Neural cell (in vitro differentiated cells): ENCODE data around the gene ADAP2. TPM values are rescaled to one million over a fixed set of nuclear protein-coding genes. Genes with fewer than 3 reads are reported as not detected.
"Not testable (repeated sequence)": the region's sequence is repeated elsewhere in the genome, so short reads cannot be mapped to it uniquely, and the experiment has no call there.

ENCODE experiments used
- H2AFZ ChIP-seq: fragments of 200-600, 300-800 bp; sonication (generic), shearing (Covaris generic); 2 replicates; pipeline ENCODE4 v1.6.0; 2014; ENCODE audit warnings: low read depth, mild to moderate bottlenecking, antibody characterized with exemption, low read length, moderate library complexity
- H3F3A ChIP-seq: fragments of 200-600 bp; shearing (Covaris generic); 2 replicates; pipeline ENCODE4 v1.6.1; 2016; ENCODE audit warnings: mild to moderate bottlenecking, moderate library complexity, mixed read lengths, antibody characterized with exemption, low read length; ENCODE audit not compliant: insufficient read depth, poor library complexity, severe bottlenecking
- H3K27ac ChIP-seq: fragments of 200-600, 300-800 bp; sonication (generic), shearing (Covaris generic); 2 replicates; pipeline ENCODE4 v1.5.1; 2014; ENCODE audit warnings: mild to moderate bottlenecking, low read length, moderate library complexity
- H3K27me3 ChIP-seq: fragments of 300-800, 200-600 bp; sonication (generic), shearing (Covaris generic); 2 replicates; pipeline ENCODE4 v1.6.0; 2014; ENCODE audit warnings: mild to moderate bottlenecking, low read depth, low read length, moderate library complexity; ENCODE audit not compliant: insufficient read depth
- H3K36me3 ChIP-seq: fragments of 300-800, 200-600 bp; sonication (generic), shearing (Covaris generic); 2 replicates; pipeline ENCODE4 v1.5.1; 2014; ENCODE audit warnings: mild to moderate bottlenecking, antibody characterized with exemption, low read length, moderate library complexity; ENCODE audit not compliant: insufficient read depth
- H3K4me2 ChIP-seq: fragments of 300-800, 200-600 bp; sonication (generic), shearing (Covaris generic); 2 replicates; pipeline ENCODE4 v1.6.0; 2014; ENCODE audit warnings: mild to moderate bottlenecking, low read length
- H3K4me3 ChIP-seq: fragments of 300-800, 200-600 bp; sonication (generic), shearing (Covaris generic); 2 replicates; pipeline ENCODE4 v1.5.1; 2014; ENCODE audit warnings: mild to moderate bottlenecking, low read length, moderate library complexity
- H3K79me2 ChIP-seq: fragments of 200-600 bp; shearing (Covaris generic); replicated peaks from 2 replicates; pipeline ENCODE4 v1.6.0; 2014; ENCODE audit warnings: mild to moderate bottlenecking, low read length, moderate library complexity; ENCODE audit not compliant: insufficient read depth
- H3K9ac ChIP-seq: fragments of 300-800, 200-600 bp; sonication (generic), shearing (Covaris generic); 2 replicates; pipeline ENCODE4 v1.6.1; 2016; ENCODE audit warnings: mild to moderate bottlenecking, low read length, mixed read lengths
- H3K9me2 ChIP-seq: fragments of 200-600 bp; shearing (Covaris generic); 2 replicates; pipeline ENCODE4 v1.6.1; 2016; ENCODE audit warnings: mild to moderate bottlenecking, low read length, mixed read lengths; ENCODE audit not compliant: insufficient read depth
- H3K9me3 ChIP-seq: fragments of 200-600, 300-800 bp; sonication (generic), shearing (Covaris generic); 2 replicates; pipeline ENCODE4 v1.6.1; 2016; ENCODE audit warnings: mild to moderate bottlenecking, mixed run types, low read length, moderate library complexity, mixed read lengths
- H4K20me1 ChIP-seq: fragments of 200-600 bp; shearing (Covaris generic); 2 replicates; pipeline ENCODE4 v1.6.1; 2016; ENCODE audit warnings: mild to moderate bottlenecking, mixed run types; ENCODE audit not compliant: insufficient read depth
- EP300 ChIP-seq: fragments of 450-650 bp; conservative IDR thresholded peaks from 2 replicates; pipeline ENCODE4 v1.6.1; 2014; ENCODE audit warnings: antibody characterized with exemption, mild to moderate bottlenecking, moderate library complexity; ENCODE audit not compliant: poor library complexity, severe bottlenecking
- EZH2 ChIP-seq: fragments of 200-600, 300-800 bp; shearing (Covaris generic), sonication (generic); IDR thresholded peaks from 2 replicates; pipeline ENCODE4 v1.6.1; 2014; ENCODE audit warnings: antibody characterized with exemption, low read length, borderline replicate concordance, mild to moderate bottlenecking; ENCODE audit not compliant: insufficient read depth, poor library complexity, severe bottlenecking
- MXI1 ChIP-seq: fragments of 450-650 bp; conservative IDR thresholded peaks from 2 replicates; pipeline ENCODE4 v1.6.1; 2014; ENCODE audit warnings: antibody characterized with exemption, mild to moderate bottlenecking; ENCODE audit not compliant: poor library complexity, severe bottlenecking
- POLR2AphosphoS5 ChIP-seq: IDR thresholded peaks from 2 replicates; pipeline ENCODE4 v1.6.1; 2012
- SMC3 ChIP-seq: fragments of 450-650 bp; conservative IDR thresholded peaks from 2 replicates; pipeline ENCODE4 v1.6.1; 2014; ENCODE audit warnings: antibody characterized with exemption, mild to moderate bottlenecking, moderate library complexity; ENCODE audit not compliant: poor library complexity
- TAF1 ChIP-seq: IDR thresholded peaks from 2 replicates; pipeline ENCODE4 v1.6.1; 2012; ENCODE audit warnings: low read depth
- polyA plus RNA-seq: library from polyadenylated mRNA; depleted of rRNA; stranded (reverse); fragments of >200 nt; gene quantifications from 2 replicates; pipeline ENCODE4 v1.2.3, GENCODE V29; 2014
- TF ChIP-seq, protein P1 (sequence below): IDR thresholded peaks from 2 replicates; pipeline ENCODE4 v1.6.1; 2012; ENCODE audit warnings: borderline replicate concordance

Gene ADAP2
- polyA plus RNA-seq, 1 donor from 2014 or later = 0.92 TPM

DNA sequence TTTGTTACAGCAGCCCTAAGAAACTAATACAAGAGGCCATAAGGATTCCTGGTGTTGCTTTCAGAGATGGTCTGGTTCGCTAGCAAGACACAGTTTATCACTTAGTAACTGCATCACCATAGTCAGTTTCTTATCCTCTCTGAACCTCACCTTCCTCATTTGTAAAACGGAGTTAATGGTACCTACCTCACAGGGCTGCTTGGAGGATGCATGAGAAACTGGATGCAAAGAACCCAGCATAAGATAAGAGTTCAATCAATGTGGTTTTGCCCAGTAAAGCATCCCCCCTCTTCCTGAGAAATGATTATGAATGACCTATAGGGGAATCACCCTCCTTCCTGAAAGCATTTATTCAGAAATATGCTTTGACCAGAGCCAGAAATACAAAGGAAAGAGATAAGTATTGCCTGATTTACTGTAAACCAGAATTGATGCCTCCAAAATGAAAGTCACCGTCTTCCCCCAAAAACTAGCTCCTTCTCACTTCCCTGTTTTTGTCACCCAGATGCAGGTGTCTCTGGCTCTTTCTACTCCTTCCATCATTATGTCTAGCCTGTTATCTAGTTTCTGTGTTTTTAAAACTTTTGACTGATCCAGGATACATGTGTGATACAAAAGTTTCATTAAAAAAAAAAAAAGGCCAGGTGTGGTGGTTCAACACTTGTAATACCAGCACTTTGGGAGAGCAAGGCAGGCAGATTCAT lies 12.9 kb upstream of the ADAP2 start:
- no peak overlapping the region for H3K9ac ChIP-seq
- H3K27ac ChIP-seq = no peak overlapping the region
- no peak overlapping the region for H3K4me3 ChIP-seq
- no peaks in the 10 kb centered on the region for H3F3A ChIP-seq
- no peaks in the 10 kb centered on the region for H4K20me1 ChIP-seq
- H3K9me3 ChIP-seq = no peaks in the 10 kb centered on the region
- H3K36me3 ChIP-seq = no peaks in the 10 kb centered on the region
- peaks cover 6% of the 10 kb centered on the region for H3K79me2 ChIP-seq
- H3K27me3 ChIP-seq = no peaks in the 10 kb centered on the region
- no peaks in the 10 kb centered on the region for H3K9me2 ChIP-seq
- H2AFZ ChIP-seq = no peak overlapping the region
- TF ChIP-seq TAF1 = no peak
- no peak for TF ChIP-seq POLR2AphosphoS5
- no peak for TF ChIP-seq SMC3
- no peak overlapping the region for H3K4me2 ChIP-seq

DNA sequence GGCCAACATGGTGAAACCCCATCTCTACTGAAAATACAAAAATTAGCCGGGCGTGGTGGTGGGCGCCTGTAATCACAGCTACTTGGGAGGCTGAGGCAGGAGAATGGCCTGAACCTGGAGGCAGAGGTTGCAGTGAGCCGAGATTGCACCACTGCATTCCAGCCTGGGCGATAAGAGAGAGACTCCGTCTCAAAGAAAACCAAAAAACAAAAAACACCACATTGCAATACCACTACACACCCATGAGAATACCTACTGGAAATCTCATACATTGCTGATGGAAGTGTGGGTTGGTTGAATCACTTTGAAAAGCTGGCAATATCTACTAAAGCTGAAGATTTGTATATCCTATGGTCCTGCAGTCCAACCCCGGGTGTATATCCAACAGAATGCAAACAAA lies 11.6 kb upstream of the ADAP2 start:
- not testable (repeated sequence) for H2AFZ ChIP-seq, H3K27ac ChIP-seq, H3K9ac ChIP-seq, H3K79me2 ChIP-seq, H3F3A ChIP-seq, H3K27me3 ChIP-seq, H3K36me3 ChIP-seq, H3K9me3 ChIP-seq, H3K9me2 ChIP-seq, H3K4me2 ChIP-seq, H3K4me3 ChIP-seq, H4K20me1 ChIP-seq

DNA sequence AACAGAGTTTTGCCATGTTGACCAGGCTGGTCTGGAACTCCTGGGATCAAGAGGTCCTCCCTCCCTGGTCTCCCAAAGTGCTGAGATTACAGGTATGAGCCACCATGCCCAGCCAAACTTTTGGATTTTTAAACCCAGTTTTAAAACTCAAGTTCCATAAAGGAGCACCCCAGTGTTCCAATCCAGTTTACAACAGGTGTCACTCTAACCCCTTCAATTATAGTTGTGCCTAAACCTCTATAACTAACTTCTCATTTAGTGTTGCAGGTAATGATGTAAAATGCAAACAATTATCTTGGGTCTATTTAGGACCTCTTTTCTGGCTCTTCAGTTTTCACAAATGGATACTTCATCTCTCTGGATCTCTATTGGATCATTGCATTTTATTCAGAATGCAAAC lies 7.8 kb upstream of the ADAP2 start:
- Histone ChIP-seq H3K27ac (no peak overlapping the region), H3K9me2 (no peaks in the 10 kb centered on the region), H3K9ac (no peak overlapping the region), H3K27me3 (no peaks in the 10 kb centered on the region), H3K79me2 (no peaks in the 10 kb centered on the region), H3K4me3 (no peak overlapping the region), H3K36me3 (no peaks in the 10 kb centered on the region), H3K9me3 (no peaks in the 10 kb centered on the region), H3F3A (no peaks in the 10 kb centered on the region), H3K4me2 (no peak overlapping the region), H2AFZ (no peak overlapping the region), H4K20me1 (no peaks in the 10 kb centered on the region)
- TF ChIP-seq POLR2AphosphoS5 = no peak
- TF ChIP-seq EP300 = no peak

DNA sequence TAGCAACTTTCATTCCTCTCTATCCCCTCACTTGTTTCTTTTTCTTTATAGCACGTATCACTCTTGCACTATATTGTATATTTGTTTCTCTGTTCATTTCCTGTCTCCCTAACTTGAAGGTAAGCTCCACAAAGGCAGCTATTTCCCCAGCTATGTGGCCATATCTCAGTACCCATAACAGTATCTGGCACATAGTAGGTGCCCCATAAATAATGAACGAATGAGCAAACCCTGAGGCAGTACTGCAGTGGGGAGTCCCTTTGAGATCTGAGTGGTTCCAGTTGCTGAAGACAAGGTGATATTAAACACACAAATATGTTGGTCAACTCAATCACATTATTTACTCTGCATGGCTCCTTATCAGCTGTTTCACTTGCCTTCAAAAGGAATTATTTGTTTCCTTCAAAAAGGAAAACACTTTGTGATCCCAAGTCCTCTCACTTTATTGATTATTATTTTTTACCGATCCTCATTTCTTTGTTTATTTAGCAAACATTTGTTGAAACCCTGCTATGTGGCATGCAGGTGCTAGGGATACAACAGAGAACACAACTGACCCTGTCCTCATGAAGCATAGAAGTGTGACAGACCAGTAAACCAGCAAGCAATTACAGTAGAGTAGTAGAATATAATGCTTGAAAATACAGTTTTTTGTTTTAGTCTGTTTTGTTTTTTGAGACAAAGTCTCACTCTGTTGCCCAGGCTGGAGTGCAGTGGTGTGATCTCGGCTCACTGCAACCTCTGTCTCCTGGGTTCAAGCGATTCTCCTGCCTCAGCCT lies 5.7 kb upstream of the ADAP2 start:
- Histone ChIP-seq H3K4me2 (no peak overlapping the region), H3K79me2 (no peaks in the 10 kb centered on the region), H3K27me3 (peaks cover 11% of the 10 kb centered on the region), H2AFZ (no peak overlapping the region), H3K9me3 (no peaks in the 10 kb centered on the region), H3K4me3 (no peak overlapping the region), H3K9ac (no peak overlapping the region), H3F3A (no peaks in the 10 kb centered on the region), H3K27ac (no peak overlapping the region), H4K20me1 (no peaks in the 10 kb centered on the region), H3K36me3 (no peaks in the 10 kb centered on the region), H3K9me2 (no peaks in the 10 kb centered on the region)
- TF ChIP-seq, protein P1, sequence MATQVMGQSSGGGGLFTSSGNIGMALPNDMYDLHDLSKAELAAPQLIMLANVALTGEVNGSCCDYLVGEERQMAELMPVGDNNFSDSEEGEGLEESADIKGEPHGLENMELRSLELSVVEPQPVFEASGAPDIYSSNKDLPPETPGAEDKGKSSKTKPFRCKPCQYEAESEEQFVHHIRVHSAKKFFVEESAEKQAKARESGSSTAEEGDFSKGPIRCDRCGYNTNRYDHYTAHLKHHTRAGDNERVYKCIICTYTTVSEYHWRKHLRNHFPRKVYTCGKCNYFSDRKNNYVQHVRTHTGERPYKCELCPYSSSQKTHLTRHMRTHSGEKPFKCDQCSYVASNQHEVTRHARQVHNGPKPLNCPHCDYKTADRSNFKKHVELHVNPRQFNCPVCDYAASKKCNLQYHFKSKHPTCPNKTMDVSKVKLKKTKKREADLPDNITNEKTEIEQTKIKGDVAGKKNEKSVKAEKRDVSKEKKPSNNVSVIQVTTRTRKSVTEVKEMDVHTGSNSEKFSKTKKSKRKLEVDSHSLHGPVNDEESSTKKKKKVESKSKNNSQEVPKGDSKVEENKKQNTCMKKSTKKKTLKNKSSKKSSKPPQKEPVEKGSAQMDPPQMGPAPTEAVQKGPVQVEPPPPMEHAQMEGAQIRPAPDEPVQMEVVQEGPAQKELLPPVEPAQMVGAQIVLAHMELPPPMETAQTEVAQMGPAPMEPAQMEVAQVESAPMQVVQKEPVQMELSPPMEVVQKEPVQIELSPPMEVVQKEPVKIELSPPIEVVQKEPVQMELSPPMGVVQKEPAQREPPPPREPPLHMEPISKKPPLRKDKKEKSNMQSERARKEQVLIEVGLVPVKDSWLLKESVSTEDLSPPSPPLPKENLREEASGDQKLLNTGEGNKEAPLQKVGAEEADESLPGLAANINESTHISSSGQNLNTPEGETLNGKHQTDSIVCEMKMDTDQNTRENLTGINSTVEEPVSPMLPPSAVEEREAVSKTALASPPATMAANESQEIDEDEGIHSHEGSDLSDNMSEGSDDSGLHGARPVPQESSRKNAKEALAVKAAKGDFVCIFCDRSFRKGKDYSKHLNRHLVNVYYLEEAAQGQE = no peak
- TF ChIP-seq EP300 (no peak), POLR2AphosphoS5 (no peak), EZH2 (no peak), MXI1 (no peak)
